ENCODE data around the gene ARHGEF11. TPM values are rescaled to one million over a fixed set of nuclear protein-coding genes. Genes with fewer than 3 reads are reported as not detected.

ARHGEF11 gene
- total RNA-seq, 1 donor from 2014 or later = 12.4 TPM

GRCh38 chr1:157032303-157032702, 13.2 kb downstream of the ARHGEF11 start:
- Histone ChIP-seq H3K27me3 (ENCODE audit: control insufficient read depth, insufficient read depth, low read length) (no peaks in the 10 kb centered on the region), H3K4me3 (ENCODE audit: low read depth, low read length) (no peak overlapping the region), H3K36me3 (ENCODE audit: control insufficient read depth, insufficient read depth, low read length) (no peaks in the 10 kb centered on the region)
- no peak for FAIRE-seq
- no peak for DNase-seq (ENCODE audit: low read depth)
- no peak for TF ChIP-seq CTCF (IDR thresholded peaks at IDR 0.05; ENCODE audit: insufficient read depth, low read length, severe bottlenecking)

- no peaks in the 10 kb centered on the region for H3K36me3 ChIP-seq (ENCODE audit: control insufficient read depth, insufficient read depth, low read length)
- no peak overlapping the region for H3K4me3 ChIP-seq (ENCODE audit: low read depth, low read length)
- FAIRE-seq (no peak), DNase-seq (ENCODE audit: low read depth) (no peak)
- H3K27me3 ChIP-seq (ENCODE audit: control insufficient read depth, insufficient read depth, low read length) = no peaks in the 10 kb centered on the region
- no peak for TF ChIP-seq CTCF (IDR thresholded peaks at IDR 0.05; ENCODE audit: insufficient read depth, low read length, severe bottlenecking)
Observed at GRCh38 chr1:157030728-157031127, 14.8 kb downstream of the ARHGEF11 start.

- H3K4me3 ChIP-seq (ENCODE audit: low read depth, low read length) = no peak overlapping the region
- no peak for DNase-seq (ENCODE audit: low read depth)
- no peaks in the 10 kb centered on the region for H3K36me3 ChIP-seq (ENCODE audit: control insufficient read depth, insufficient read depth, low read length)
- TF ChIP-seq CTCF (IDR thresholded peaks at IDR 0.05; ENCODE audit: insufficient read depth, low read length, severe bottlenecking) = no peak
- no peaks in the 10 kb centered on the region for H3K27me3 ChIP-seq (ENCODE audit: control insufficient read depth, insufficient read depth, low read length)
- FAIRE-seq = no peak
Observed at GRCh38 chr1:157028674-157029073, 16.9 kb downstream of the ARHGEF11 start.

- no peak for TF ChIP-seq CTCF (IDR thresholded peaks at IDR 0.05; ENCODE audit: insufficient read depth, low read length, severe bottlenecking)
- DNase-seq (ENCODE audit: low read depth) (no peak), FAIRE-seq (no peak)
- H3K36me3 ChIP-seq (ENCODE audit: control insufficient read depth, insufficient read depth, low read length) = no peaks in the 10 kb centered on the region
- H3K27me3 ChIP-seq (ENCODE audit: control insufficient read depth, insufficient read depth, low read length) = no peaks in the 10 kb centered on the region
- no peak overlapping the region for H3K4me3 ChIP-seq (ENCODE audit: low read depth, low read length)
Observed at GRCh38 chr1:157025856-157026255, 19.7 kb downstream of the ARHGEF11 start.

GRCh38 chr1:157025385-157025784, 20.2 kb downstream of the ARHGEF11 start:
- FAIRE-seq (no peak), DNase-seq (ENCODE audit: low read depth) (no peak)

More at GRCh38 chr1:157025385-157025784, 20.2 kb downstream of the ARHGEF11 start:
- H3K36me3 ChIP-seq (ENCODE audit: control insufficient read depth, insufficient read depth, low read length) = no peaks in the 10 kb centered on the region
- H3K4me3 ChIP-seq (ENCODE audit: low read depth, low read length) = no peak overlapping the region
- TF ChIP-seq CTCF (IDR thresholded peaks at IDR 0.05; ENCODE audit: insufficient read depth, low read length, severe bottlenecking) = no peak
- H3K27me3 ChIP-seq (ENCODE audit: control insufficient read depth, insufficient read depth, low read length) = no peaks in the 10 kb centered on the region
